T-helper 9 cell (primary cell): ENCODE data around the gene TDO2.
"Not testable (repeated sequence)": the region's sequence is repeated elsewhere in the genome, so short reads cannot be mapped to it uniquely, and the experiment has no call there.

Experiments used
- DNase-seq: peaks from one replicate; pipeline ENCODE4 v3.0.0-alpha.2; 2020
- total RNA-seq, 2 donors: gene quantifications; one replicate each; lab custom pipeline; 2026; lab: John Stamatoyannopoulos, UW

Gene TDO2
- 0 reads per million in 2 donors for total RNA-seq

GRCh38 chr4:155903453-155903852, at the start of gene TDO2:
Gene TDO2 (plus strand): TSS chr4:155903696. CDS start chr4:155903759, 63 bp downstream.
- DNase-seq: no peak

GRCh38 chr4:155854582-155855226, 48.8 kb upstream of the TDO2 start:
- no peak for DNase-seq

GRCh38 chr4:155855897-155856296, 47.6 kb upstream of the TDO2 start:
- no peak for DNase-seq

GRCh38 chr4:155866177-155866576, 37.3 kb upstream of the TDO2 start, which contains the start of gene ASIC5:
Gene ASIC5 (minus strand): TSS chr4:155866277. CDS start chr4:155866226, 51 bp downstream.
- DNase-seq: no peak

GRCh38 chr4:155875878-155876277, 27.6 kb upstream of the TDO2 start:
- no peak for DNase-seq

- DNase-seq: no peak
Observed at GRCh38 chr4:155877971-155878370, 25.5 kb upstream of the TDO2 start.

GRCh38 chr4:155878611-155879010, 24.9 kb upstream of the TDO2 start:
- no peak for DNase-seq

GRCh38 chr4:155879767-155880166, 23.7 kb upstream of the TDO2 start:
- no peak for DNase-seq

- DNase-seq: no peak
Observed at GRCh38 chr4:155881555-155881954, 21.9 kb upstream of the TDO2 start.

- DNase-seq: no peak
Observed at GRCh38 chr4:155883895-155884294, 19.6 kb upstream of the TDO2 start.

GRCh38 chr4:155885666-155886065, 17.8 kb upstream of the TDO2 start:
- no peak for DNase-seq

- no peak for DNase-seq
Observed at GRCh38 chr4:155887045-155887444, 16.5 kb upstream of the TDO2 start.

GRCh38 chr4:155887847-155888570, 15.5 kb upstream of the TDO2 start:
- DNase-seq: no peak

- no peak for DNase-seq
Observed at GRCh38 chr4:155889031-155889793, 14.3 kb upstream of the TDO2 start.

- no peak for DNase-seq
Observed at GRCh38 chr4:155889946-155890345, 13.6 kb upstream of the TDO2 start.

GRCh38 chr4:155891058-155891457, 12.4 kb upstream of the TDO2 start:
- DNase-seq: no peak

GRCh38 chr4:155898371-155898770, 5.1 kb upstream of the TDO2 start:
- DNase-seq: not testable (repeated sequence)

GRCh38 chr4:155899891-155900290, 3.6 kb upstream of the TDO2 start:
- no peak for DNase-seq

- DNase-seq: no peak
Observed at GRCh38 chr4:155900381-155900780, 3.1 kb upstream of the TDO2 start.

- DNase-seq: no peak
Observed at GRCh38 chr4:155901013-155901412, 2.5 kb upstream of the TDO2 start.

- DNase-seq: no peak
Observed at GRCh38 chr4:155904331-155904730, 835 bp downstream of the TDO2 start.

- DNase-seq: no peak
Observed at GRCh38 chr4:155906554-155907247, 3.2 kb downstream of the TDO2 start.

GRCh38 chr4:155907556-155907955, 4.1 kb downstream of the TDO2 start:
- no peak for DNase-seq
